IMR-90 (cell line): ENCODE measurements around the gene HOATZ. TPM values are rescaled to one million over a fixed set of nuclear protein-coding genes. Genes with fewer than 3 reads are reported as not detected.

Experiments
- ATAC-seq: fragments of 200-7000 bp; cut with Tn5 transposase; 2 replicates; pipeline ENCODE4 v1.9.1; 2020; ENCODE audit warnings: low read depth, mild to moderate bottlenecking, moderate library complexity
- BruUV-seq: library from RNA; stranded (reverse); fragments of 400-500 nt; replicated peaks from 2 replicates; lab custom pipeline; 2021; lab: Mats Ljungman, UMichigan
- CTCF ChIA-PET: fragments of 300-600 bp; formaldehyde crosslinking; extraction: SDS; loops from one replicate; lab custom pipeline; 2021; ENCODE audit warnings: antibody characterized with exemption; lab: Yijun Ruan, JAX
- POLR2A ChIA-PET: fragments of 300-600 bp; sonication (Branson Sonifier 250); formaldehyde crosslinking; loops from one replicate; lab custom pipeline; 2022; ENCODE audit warnings: antibody characterized with exemption; ENCODE audit not compliant: unreplicated experiment; lab: Charles Lee
- DNase-seq: peaks from one replicate; pipeline ENCODE4 v3.0.0; 2013
- H2AFZ ChIP-seq: replicated peaks from 2 replicates; pipeline ENCODE3; 2013; ENCODE audit warnings: low read length, mild to moderate bottlenecking; ENCODE audit not compliant: poor library complexity
- H2AK5ac ChIP-seq: 2 replicates; pipeline ENCODE4 v1.6.1; 2013; ENCODE audit warnings: low read depth, low read length, inconsistent platforms
- H2AK9ac ChIP-seq: replicated peaks from 2 replicates; pipeline ENCODE3; 2013; ENCODE audit warnings: mild to moderate bottlenecking, low read depth, low read length, moderate library complexity; ENCODE audit not compliant: poor library complexity
- H2BK120ac ChIP-seq: 2 replicates; pipeline ENCODE4 v1.6.1; 2013; ENCODE audit warnings: low read depth, low read length, inconsistent platforms
- H2BK15ac ChIP-seq: 3 replicates; pipeline ENCODE4 v1.6.1; 2013; ENCODE audit warnings: low read depth, low read length, inconsistent platforms
- H2BK20ac ChIP-seq: 2 replicates; pipeline ENCODE4 v1.6.1; 2013; ENCODE audit warnings: low read depth, mild to moderate bottlenecking, inconsistent platforms, low read length, moderate library complexity
- H2BK5ac ChIP-seq: 2 replicates; pipeline ENCODE4 v1.6.1; 2013; ENCODE audit warnings: mild to moderate bottlenecking, low read depth, low read length, inconsistent platforms; ENCODE audit not compliant: poor library complexity, severe bottlenecking
- H3K14ac ChIP-seq: replicated peaks from 2 replicates; pipeline ENCODE4 v1.6.1; 2013; ENCODE audit warnings: low read depth, low read length, inconsistent platforms
- H3K18ac ChIP-seq: 2 replicates; pipeline ENCODE4 v1.6.1; 2013; ENCODE audit warnings: low read depth, low read length, control low read depth
- H3K23ac ChIP-seq: 2 replicates; pipeline ENCODE4 v1.6.1; 2013; ENCODE audit warnings: low read depth, low read length, inconsistent platforms
- H3K27ac ChIP-seq: 2 replicates; pipeline ENCODE4 v1.5.1; 2013; ENCODE audit warnings: mild to moderate bottlenecking, control low read depth, low read length; ENCODE audit not compliant: insufficient read depth
- H3K27me3 ChIP-seq: 2 replicates; pipeline ENCODE4 v1.6.1; 2013; ENCODE audit warnings: low read length; ENCODE audit not compliant: control insufficient read depth, insufficient read depth
- H3K36me3 ChIP-seq: 2 replicates; pipeline ENCODE4 v1.6.1; 2013; ENCODE audit warnings: low read length, mixed read lengths; ENCODE audit not compliant: control insufficient read depth, insufficient read depth
- H3K4ac ChIP-seq: 2 replicates; pipeline ENCODE4 v1.6.1; 2013; ENCODE audit warnings: low read depth, low read length, inconsistent platforms
- H3K4me1 ChIP-seq: 2 replicates; pipeline ENCODE4 v1.6.1; 2013; ENCODE audit warnings: low read length, mixed read lengths; ENCODE audit not compliant: control insufficient read depth, insufficient read depth
- H3K4me2 ChIP-seq: 2 replicates; pipeline ENCODE4 v1.6.1; 2013; ENCODE audit warnings: low read depth, mild to moderate bottlenecking, control low read depth, low read length, moderate library complexity
- H3K4me3 ChIP-seq: 2 replicates; pipeline ENCODE4 v1.5.1; 2013; ENCODE audit warnings: low read depth, mild to moderate bottlenecking, control low read depth, low read length, moderate library complexity; ENCODE audit not compliant: insufficient read depth
- H3K56ac ChIP-seq: 2 replicates; pipeline ENCODE4 v1.6.1; 2013; ENCODE audit warnings: low read length, inconsistent platforms; ENCODE audit not compliant: insufficient read depth; ENCODE audit errors: extremely low read depth
- H3K79me1 ChIP-seq, 2 experiments: 2 replicates each; pipeline ENCODE4 v1.6.1; 2013; ENCODE audit warnings: low read length in 2 of 2, inconsistent platforms in 1 of 2, low read depth in 1 of 2
- H3K9ac ChIP-seq: 2 replicates; pipeline ENCODE4 v1.6.1; 2013; ENCODE audit warnings: low read depth, low read length, control low read depth
- H3K9me1 ChIP-seq: 2 replicates; pipeline ENCODE4 v1.6.1; 2013; ENCODE audit warnings: low read length, inconsistent platforms; ENCODE audit not compliant: insufficient read depth
- H3K9me3 ChIP-seq: 2 replicates; pipeline ENCODE4 v1.6.1; 2013; ENCODE audit warnings: low read length; ENCODE audit not compliant: control insufficient read depth, insufficient read depth
- H4K20me1 ChIP-seq: 2 replicates; pipeline ENCODE4 v1.6.1; 2013; ENCODE audit warnings: low read length, inconsistent platforms; ENCODE audit not compliant: insufficient read depth
- H4K5ac ChIP-seq: 2 replicates; pipeline ENCODE4 v1.6.1; 2013; ENCODE audit warnings: mild to moderate bottlenecking, low read depth, low read length, control low read depth
- H4K8ac ChIP-seq, 2 experiments: 2 replicates each; pipeline ENCODE4 v1.6.1; 2013; ENCODE audit warnings: low read depth in 2 of 2, low read length in 2 of 2, control low read depth in 1 of 2, inconsistent platforms in 1 of 2
- H4K91ac ChIP-seq: 2 replicates; pipeline ENCODE4 v1.6.1; 2013; ENCODE audit warnings: low read depth, low read length, inconsistent platforms; ENCODE audit not compliant: insufficient read depth
- BHLHE40 ChIP-seq: fragments of 150-350 bp; IDR thresholded peaks from 2 replicates; pipeline ENCODE4 v1.6.1; 2016; ENCODE audit warnings: mild to moderate bottlenecking, low read depth, low read length
- CEBPB ChIP-seq: IDR thresholded peaks from 2 replicates; pipeline ENCODE4 v1.6.1; 2012; ENCODE audit warnings: low read depth, low read length, improper control_type of control experiment
- CHD1 ChIP-seq: IDR thresholded peaks from 2 replicates; pipeline ENCODE4 v1.6.1; 2012; ENCODE audit warnings: low read depth, low read length, improper control_type of control experiment
- FOS ChIP-seq: fragments of 150-350 bp; IDR thresholded peaks from 2 replicates; pipeline ENCODE4 v1.6.1; 2016; ENCODE audit warnings: low read depth, low read length
- MAFK ChIP-seq: IDR thresholded peaks from 2 replicates; pipeline ENCODE4 v1.6.1; 2012; ENCODE audit warnings: low read depth, low read length, improper control_type of control experiment
- MAZ ChIP-seq: IDR thresholded peaks from 2 replicates; pipeline ENCODE4 v1.6.1; 2012; ENCODE audit warnings: low read depth, mild to moderate bottlenecking, low read length, improper control_type of control experiment, moderate library complexity, borderline replicate concordance
- MXI1 ChIP-seq: IDR thresholded peaks from 2 replicates; pipeline ENCODE4 v1.6.1; 2012; ENCODE audit warnings: low read depth, mild to moderate bottlenecking, low read length, moderate library complexity, borderline replicate concordance
- NFE2L2 ChIP-seq: fragments of 150-350 bp; IDR thresholded peaks from 2 replicates; pipeline ENCODE4 v1.6.1; 2016; ENCODE audit warnings: low read depth, mild to moderate bottlenecking, low read length
- POLR2A ChIP-seq: IDR thresholded peaks from 2 replicates; pipeline ENCODE4 v1.6.1; 2012; ENCODE audit warnings: mild to moderate bottlenecking, low read depth, low read length
- RAD21 ChIP-seq: IDR thresholded peaks from 2 replicates; pipeline ENCODE4 v1.6.1; 2012; ENCODE audit warnings: low read length, improper control_type of control experiment
- RCOR1 ChIP-seq: IDR thresholded peaks from 2 replicates; pipeline ENCODE4 v1.6.1; 2012; ENCODE audit warnings: mild to moderate bottlenecking, low read length, improper control_type of control experiment; ENCODE audit not compliant: insufficient replicate concordance
- RFX5 ChIP-seq: IDR thresholded peaks from 2 replicates; pipeline ENCODE4 v1.8.0; 2012; ENCODE audit warnings: low read depth, mild to moderate bottlenecking, low read length, moderate library complexity
- SMC3 ChIP-seq: fragments of 150-350 bp; IDR thresholded peaks from 2 replicates; pipeline ENCODE4 v1.6.1; 2016; ENCODE audit warnings: low read depth, mild to moderate bottlenecking, antibody characterized with exemption, low read length, moderate library complexity
- dilution Hi-C: fragments of 300-500 bp; cut with HindIII; formaldehyde crosslinking; loops from one replicate; pipeline ENCODE4 v1.14.3; 2018; ENCODE audit warnings: low sequenced_read_pairs; ENCODE audit not compliant: unreplicated experiment
- in situ Hi-C: fragments of 300-500 bp; cut with MboI; formaldehyde crosslinking; loops from 3 replicates; pipeline ENCODE4 v1.14.3; 2019; ENCODE audit warnings: low sequenced_read_pairs, inconsistent platforms, mixed read lengths
- intact Hi-C: fragments of 100-400 bp; cut with micrococcal nuclease; formaldehyde crosslinking; loops from 2 replicates; pipeline ENCODE4 v1.10.0; 2022
- polyA plus RNA-seq, 3 experiments: library from polyadenylated mRNA; depleted of rRNA; stranded (reverse); fragments of >200 nt; gene quantifications; 2 replicates each; pipeline ENCODE4 v1.2.3, GENCODE V29; 2012; ENCODE audit warnings: low replicate concordance in 1 of 3
- total RNA-seq: library from RNA; depleted of rRNA; stranded (reverse); fragments of >200 nt; gene quantifications from 2 replicates; pipeline ENCODE4 v1.2.3, GENCODE V29; 2012
- TF ChIP-seq, protein P1 (sequence below): fragments of 150-350 bp; IDR thresholded peaks from 2 replicates; pipeline ENCODE4 v1.6.1; 2017; ENCODE audit warnings: mild to moderate bottlenecking, antibody characterized with exemption, low read length, low read depth
- TF ChIP-seq, protein P2 (sequence below): fragments of 150-350 bp; IDR thresholded peaks from 2 replicates; pipeline ENCODE4 v1.6.1; 2016; ENCODE audit warnings: low read depth, mild to moderate bottlenecking, low read length, moderate library complexity, borderline replicate concordance
- TF ChIP-seq, protein P3 (sequence below): conservative IDR thresholded peaks from 2 replicates; pipeline ENCODE4 v1.5.1; 2012; ENCODE audit warnings: mild to moderate bottlenecking, low read depth, low read length, improper control_type of control experiment

The HOATZ gene
- total and polyA plus RNA-seq, 2 of the 4 experiments (the other 2 are of a cell fraction) = not detected

DNA sequence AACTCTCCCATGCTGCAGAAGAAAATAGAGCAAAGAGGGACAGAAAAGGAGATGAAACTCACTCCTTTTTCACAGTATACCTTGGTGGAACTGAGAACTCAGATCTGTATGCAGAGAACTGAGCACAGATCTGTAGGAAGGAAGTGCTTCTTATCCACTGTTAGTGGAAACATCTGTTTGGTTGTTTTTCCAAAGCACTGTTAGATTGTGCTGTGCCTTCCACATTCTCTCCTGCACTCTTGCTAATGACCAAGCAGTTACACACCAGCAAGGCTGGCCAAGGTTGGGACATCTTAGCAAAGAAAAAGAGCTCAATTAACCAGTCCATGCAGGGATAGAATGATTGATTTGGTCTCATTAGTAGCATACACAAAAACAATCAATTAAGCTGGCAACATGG is 67.6 kb downstream of the HOATZ start:
- Histone ChIP-seq H2AK5ac (peak overlapping the region; percentile 56; the same call in 1 of the 2 replicates), H3K9me3 (no peaks in the 10 kb centered on the region), H3K4me2 (no peak overlapping the region), H4K91ac (0 out of 2 replicates have a peak overlapping the region, but pooled peaks have one; percentile 20), H2BK5ac (no peak overlapping the region), H2BK20ac (peak overlapping the region; percentile 12), H2BK15ac (peak overlapping the region; percentile 19; the same call in 1 of the 3 replicates), H2AFZ (peak overlapping the region; percentile 33), H3K56ac (no peak overlapping the region), H3K4ac (peak overlapping the region; percentile 23; the same call in 1 of the 2 replicates), H3K4me3 (no peak overlapping the region), H4K5ac (peak overlapping the region; percentile 0; the same call in 1 of the 2 replicates), H3K9me1 (0 out of 2 replicates have a peak, but pooled peaks cover 9% of the 10 kb centered on the region), H3K9ac (no peak overlapping the region), H2BK120ac (peak overlapping the region; percentile 30; the same call in 1 of the 2 replicates), H4K20me1 (no peaks in the 10 kb centered on the region), H3K14ac (peak overlapping the region; percentile 47), H2AK9ac (no peak overlapping the region), H3K27me3 (no peaks in the 10 kb centered on the region), H3K36me3 (no peaks in the 10 kb centered on the region), H3K79me1 (no peaks in the 10 kb centered on the region), H3K4me1 (peaks cover 6% of the 10 kb centered on the region), H3K18ac (peak overlapping the region; percentile 59; the same call in 1 of the 2 replicates), H3K27ac (no peak overlapping the region), H4K8ac (peak overlapping the region in 1 of 2 experiments; percentile 33; a peak in 2 of 4 replicates), H3K23ac (peak overlapping the region; percentile 8; the same call in 1 of the 2 replicates)
- ATAC-seq = peak; percentile 53
- intact Hi-C loops (no loop called here), dilution Hi-C loops (no loop called here), in situ Hi-C loops (loop anchor here (25.0 kb wide), 1 partner anchor 405 kb away; no protein-coding TSS in a partner anchor)
- TF ChIP-seq RFX5 (no peak), SMC3 (no peak), MAFK (no peak), RAD21 (no peak), CHD1 (no peak), MAZ (no peak), FOS (no peak), POLR2A (no peak), RCOR1 (no peak), NFE2L2 (no peak), BHLHE40 (no peak), CEBPB (no peak), MXI1 (no peak)
- TF ChIP-seq, protein P1, sequence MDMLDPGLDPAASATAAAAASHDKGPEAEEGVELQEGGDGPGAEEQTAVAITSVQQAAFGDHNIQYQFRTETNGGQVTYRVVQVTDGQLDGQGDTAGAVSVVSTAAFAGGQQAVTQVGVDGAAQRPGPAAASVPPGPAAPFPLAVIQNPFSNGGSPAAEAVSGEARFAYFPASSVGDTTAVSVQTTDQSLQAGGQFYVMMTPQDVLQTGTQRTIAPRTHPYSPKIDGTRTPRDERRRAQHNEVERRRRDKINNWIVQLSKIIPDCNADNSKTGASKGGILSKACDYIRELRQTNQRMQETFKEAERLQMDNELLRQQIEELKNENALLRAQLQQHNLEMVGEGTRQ = no peak
- TF ChIP-seq, protein P2, sequence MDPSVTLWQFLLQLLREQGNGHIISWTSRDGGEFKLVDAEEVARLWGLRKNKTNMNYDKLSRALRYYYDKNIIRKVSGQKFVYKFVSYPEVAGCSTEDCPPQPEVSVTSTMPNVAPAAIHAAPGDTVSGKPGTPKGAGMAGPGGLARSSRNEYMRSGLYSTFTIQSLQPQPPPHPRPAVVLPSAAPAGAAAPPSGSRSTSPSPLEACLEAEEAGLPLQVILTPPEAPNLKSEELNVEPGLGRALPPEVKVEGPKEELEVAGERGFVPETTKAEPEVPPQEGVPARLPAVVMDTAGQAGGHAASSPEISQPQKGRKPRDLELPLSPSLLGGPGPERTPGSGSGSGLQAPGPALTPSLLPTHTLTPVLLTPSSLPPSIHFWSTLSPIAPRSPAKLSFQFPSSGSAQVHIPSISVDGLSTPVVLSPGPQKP = no peak
- TF ChIP-seq, protein P3, sequence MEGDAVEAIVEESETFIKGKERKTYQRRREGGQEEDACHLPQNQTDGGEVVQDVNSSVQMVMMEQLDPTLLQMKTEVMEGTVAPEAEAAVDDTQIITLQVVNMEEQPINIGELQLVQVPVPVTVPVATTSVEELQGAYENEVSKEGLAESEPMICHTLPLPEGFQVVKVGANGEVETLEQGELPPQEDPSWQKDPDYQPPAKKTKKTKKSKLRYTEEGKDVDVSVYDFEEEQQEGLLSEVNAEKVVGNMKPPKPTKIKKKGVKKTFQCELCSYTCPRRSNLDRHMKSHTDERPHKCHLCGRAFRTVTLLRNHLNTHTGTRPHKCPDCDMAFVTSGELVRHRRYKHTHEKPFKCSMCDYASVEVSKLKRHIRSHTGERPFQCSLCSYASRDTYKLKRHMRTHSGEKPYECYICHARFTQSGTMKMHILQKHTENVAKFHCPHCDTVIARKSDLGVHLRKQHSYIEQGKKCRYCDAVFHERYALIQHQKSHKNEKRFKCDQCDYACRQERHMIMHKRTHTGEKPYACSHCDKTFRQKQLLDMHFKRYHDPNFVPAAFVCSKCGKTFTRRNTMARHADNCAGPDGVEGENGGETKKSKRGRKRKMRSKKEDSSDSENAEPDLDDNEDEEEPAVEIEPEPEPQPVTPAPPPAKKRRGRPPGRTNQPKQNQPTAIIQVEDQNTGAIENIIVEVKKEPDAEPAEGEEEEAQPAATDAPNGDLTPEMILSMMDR = no peak
- no peak for DNase-seq
- no TSS peak for BruUV-seq
- POLR2A ChIA-PET = no interaction called here
- CTCF ChIA-PET = no interaction called here
